WTC11 (cell line): Measurements from ENCODE around the gene DUX4. TPM values are rescaled to one million over a fixed set of nuclear protein-coding genes. Genes with fewer than 3 reads are reported as not detected.
A peak's percentile ranks its signal among the peaks of the same experiment; 100 is the strongest.
"Not testable (repeated sequence)": the region's sequence is repeated elsewhere in the genome, so short reads cannot be mapped to it uniquely, and the experiment has no call there.

Source experiments
- ATAC-seq: fragments of 200-7000 bp; cut with Tn5 transposase; 2 replicates; pipeline ENCODE4 v1.10.0; 2021; ENCODE audit warnings: mild to moderate bottlenecking, moderate library complexity
- Bru-seq: library from RNA; stranded (reverse); fragments of 400-500 nt; gene quantifications from one replicate; lab custom pipeline; 2021; lab: Mats Ljungman, UMichigan
- CTCF ChIA-PET: fragments of 300-600 bp; sonication (Branson Sonifier 250); formaldehyde crosslinking; loops from one replicate; lab custom pipeline; 2021; ENCODE audit warnings: antibody characterized with exemption; lab: Charles Lee
- POLR2A ChIA-PET: fragments of 350-600 bp; sonication (Branson Sonifier 250); formaldehyde crosslinking; loops from one replicate; lab custom pipeline; 2021; ENCODE audit warnings: antibody characterized with exemption; lab: Charles Lee
- DNase-seq: peaks from one replicate; pipeline ENCODE4 v3.0.0; 2021; ENCODE audit warnings: low spot score
- H3K27ac Mint-ChIP-seq: 2 replicates; pipeline ENCODE4 v1.8.0; 2021; ENCODE audit warnings: mixed read lengths
- H3K27me3 Mint-ChIP-seq: 2 replicates; pipeline ENCODE4 v1.8.0; 2021; ENCODE audit warnings: low read depth, mild to moderate bottlenecking, moderate library complexity, mixed read lengths
- H3K36me3 Mint-ChIP-seq: 2 replicates; pipeline ENCODE4 v1.8.0; 2021; ENCODE audit warnings: mixed read lengths
- H3K4me1 Mint-ChIP-seq: 2 replicates; pipeline ENCODE4 v1.8.0; 2022; ENCODE audit warnings: mixed read lengths
- H3K4me3 Mint-ChIP-seq: 2 replicates; pipeline ENCODE4 v1.8.0; 2021; ENCODE audit warnings: mild to moderate bottlenecking, moderate library complexity, mixed read lengths
- H3K9me3 Mint-ChIP-seq: 2 replicates; pipeline ENCODE4 v1.8.0; 2021; ENCODE audit warnings: mixed read lengths
- OVOL2 ChIP-seq: fragments of 250-450 bp; sonication (Bioruptor Pico); IDR thresholded peaks from 2 replicates; pipeline ENCODE4 v1.9.0; 2021; ENCODE audit warnings: mild to moderate bottlenecking, borderline replicate concordance
- ZNF317 ChIP-seq: sonication (generic); formaldehyde crosslinking; IDR thresholded peaks from 2 replicates; pipeline ENCODE4 v1.8.1; 2023; ENCODE audit warnings: low read depth, mild to moderate bottlenecking, moderate library complexity, missing genetic modification reagents, borderline replicate concordance
- long read RNA-seq, 3 experiments: library from RNA in 1 of 3; library from capped mRNA in 1 of 3; library from polyadenylated mRNA in 1 of 3; unstranded in 2 of 3; stranded (forward) in 1 of 3; transcript quantifications; one replicate each; pipeline ENCODE4 v2.0.0, GENCODE V29; 2021
- total RNA-seq: library from RNA; stranded (reverse); gene quantifications from 3 replicates; pipeline ENCODE4 v1.2.3, GENCODE V29; 2021

Gene DUX4
- 0.52 TPM in 1 of 3 replicates, not detected in the others for total RNA-seq
- not detected for Bru-seq, nascent RNA
- long read RNA-seq, experiment 1 = 0 reads
- long read RNA-seq, experiment 2 = 0 reads
- long read RNA-seq, experiment 3 = 0 reads

DNA sequence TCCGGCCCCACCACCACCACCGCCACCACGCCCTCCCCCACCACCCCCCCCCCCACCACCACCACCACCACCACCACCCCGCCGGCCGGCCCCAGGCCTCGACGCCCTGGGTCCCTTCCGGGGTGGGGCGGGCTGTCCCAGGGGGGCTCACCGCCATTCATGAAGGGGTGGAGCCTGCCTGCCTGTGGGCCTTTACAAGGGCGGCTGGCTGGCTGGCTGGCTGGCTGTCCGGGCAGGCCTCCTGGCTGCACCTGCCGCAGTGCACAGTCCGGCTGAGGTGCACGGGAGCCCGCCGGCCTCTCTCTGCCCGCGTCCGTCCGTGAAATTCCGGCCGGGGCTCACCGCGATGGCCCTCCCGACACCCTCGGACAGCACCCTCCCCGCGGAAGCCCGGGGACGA is at the start of gene DUX4:
DUX4 (plus strand) TSS at position 347 of the 400 bp plus-strand sequence; CDS start at position 347, 0 bp downstream.
- TF ChIP-seq ZNF317 (CRISPR knock-in tag) = peak; percentile 34; the same call in 1 of the 2 replicates
- peak; percentile 75; the same call in 1 of the 2 replicates for TF ChIP-seq OVOL2 (CRISPR knock-in tag)
- DNase-seq = peak; percentile 37
- H3K27ac Mint-ChIP-seq, ATAC-seq, H3K4me1 Mint-ChIP-seq, POLR2A ChIA-PET, H3K4me3 Mint-ChIP-seq, H3K36me3 Mint-ChIP-seq, H3K9me3 Mint-ChIP-seq, CTCF ChIA-PET: not testable (repeated sequence)
- peaks cover 12% of the 10 kb centered on the region for H3K27me3 Mint-ChIP-seq

DNA sequence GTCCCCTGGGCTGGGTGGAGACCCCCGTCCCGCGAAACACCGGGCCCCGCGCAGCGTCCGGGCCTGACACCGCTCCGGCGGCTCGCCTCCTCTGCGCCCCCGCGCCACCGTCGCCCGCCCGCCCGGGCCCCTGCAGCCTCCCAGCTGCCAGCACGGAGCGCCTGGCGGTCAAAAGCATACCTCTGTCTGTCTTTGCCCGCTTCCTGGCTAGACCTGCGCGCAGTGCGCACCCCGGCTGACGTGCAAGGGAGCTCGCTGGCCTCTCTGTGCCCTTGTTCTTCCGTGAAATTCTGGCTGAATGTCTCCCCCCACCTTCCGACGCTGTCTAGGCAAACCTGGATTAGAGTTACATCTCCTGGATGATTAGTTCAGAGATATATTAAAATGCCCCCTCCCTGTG is 1.9 kb downstream of the DUX4 start:
- CTCF ChIA-PET, H3K4me1 Mint-ChIP-seq, DNase-seq, H3K27ac Mint-ChIP-seq, ATAC-seq, POLR2A ChIA-PET: not testable (repeated sequence)
- Mint-ChIP-seq H3K4me3 (peak overlapping the region; percentile 22; the same call in 1 of the 2 replicates), H3K36me3 (peaks cover 18% of the 10 kb centered on the region), H3K27me3 (peaks cover 20% of the 10 kb centered on the region), H3K9me3 (peaks cover 13% of the 10 kb centered on the region)

DNA sequence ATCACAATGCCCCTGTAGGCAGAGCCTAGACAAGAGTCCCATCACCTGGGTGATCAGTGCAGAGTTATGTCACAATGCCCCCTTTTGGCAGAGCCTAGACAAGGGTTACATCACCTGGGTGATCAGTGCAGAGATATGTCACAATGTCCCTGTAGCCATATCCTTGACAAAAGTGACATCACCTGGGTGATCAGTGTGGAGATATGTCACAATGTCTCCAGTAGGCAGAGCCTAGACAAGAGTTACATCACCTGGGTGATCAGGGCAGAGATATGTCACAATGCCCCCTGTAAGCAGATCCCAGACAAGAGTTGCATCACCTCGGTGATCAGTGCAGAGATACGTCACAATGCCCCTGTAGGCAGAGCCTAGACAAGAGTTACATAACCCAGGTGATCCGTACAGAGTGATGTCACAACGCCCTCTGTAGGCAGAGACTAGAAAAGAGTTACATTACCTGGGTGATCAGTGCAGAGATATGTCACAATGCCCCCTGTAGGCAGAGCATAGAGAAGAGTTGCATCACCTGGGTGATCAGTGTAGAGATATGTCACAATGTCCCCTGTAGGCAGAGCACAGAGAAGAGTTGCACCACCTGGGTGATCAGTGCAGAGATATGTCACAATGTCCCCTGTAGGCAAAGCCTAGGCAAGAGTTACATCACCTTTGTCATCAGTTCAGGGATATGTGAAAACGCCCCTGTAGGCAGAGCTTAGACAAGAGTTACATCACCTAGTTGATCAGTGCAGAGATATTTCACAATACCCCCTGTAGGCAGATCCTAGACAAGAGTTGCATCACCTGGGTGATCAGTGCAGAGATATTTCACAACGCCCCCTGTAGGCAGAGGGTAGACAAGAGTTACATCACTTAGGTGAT is 4.4 kb downstream of the DUX4 start:
- POLR2A ChIA-PET, H3K27ac Mint-ChIP-seq, CTCF ChIA-PET, ATAC-seq, H3K4me1 Mint-ChIP-seq, H3K4me3 Mint-ChIP-seq: not testable (repeated sequence)
- Mint-ChIP-seq H3K27me3 (peaks cover 23% of the 10 kb centered on the region), H3K9me3 (peaks cover 17% of the 10 kb centered on the region), H3K36me3 (peaks cover 23% of the 10 kb centered on the region)
- peak; percentile 10 for DNase-seq

- DNase-seq, H3K27ac Mint-ChIP-seq, POLR2A ChIA-PET, H3K4me3 Mint-ChIP-seq, H3K4me1 Mint-ChIP-seq, CTCF ChIA-PET, ATAC-seq: not testable (repeated sequence)
- Mint-ChIP-seq H3K9me3 (peaks cover 17% of the 10 kb centered on the region), H3K27me3 (peaks cover 23% of the 10 kb centered on the region), H3K36me3 (peaks cover 23% of the 10 kb centered on the region)
Observed at GRCh38 chr4:190178606-190178990, 5.0 kb downstream of the DUX4 start.

DNA sequence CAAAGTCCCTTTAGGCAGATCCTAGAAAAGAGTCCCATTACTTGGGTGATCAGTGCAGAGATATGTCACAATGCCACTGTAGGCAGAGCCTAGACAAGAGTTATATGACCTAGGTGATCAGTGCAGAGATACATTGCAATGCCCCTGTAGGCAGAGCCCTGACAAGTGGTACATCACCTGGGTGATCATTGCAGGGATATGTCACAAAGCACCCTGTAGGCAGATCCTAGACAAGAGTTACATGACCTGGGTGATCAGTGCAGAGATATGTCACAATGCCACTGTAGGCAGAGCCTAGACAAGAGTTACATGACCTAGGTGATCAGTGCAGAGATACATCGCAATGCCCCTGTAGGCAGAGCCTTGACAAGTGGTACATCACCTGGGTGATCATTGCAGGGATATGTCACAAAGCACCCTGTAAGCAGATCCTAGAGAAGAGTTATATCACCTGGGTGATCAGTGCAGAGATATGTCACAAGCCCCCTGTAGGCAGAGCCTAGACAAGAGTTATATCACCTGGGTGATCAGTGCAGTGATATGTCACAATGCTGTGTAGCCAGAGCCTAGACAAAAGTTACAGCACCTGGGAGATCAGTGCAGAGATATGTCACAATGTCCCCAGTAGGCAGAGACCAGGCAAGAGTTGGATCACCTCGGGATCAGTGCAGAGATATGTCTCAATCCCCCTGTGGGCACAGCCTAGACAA is 5.6 kb downstream of the DUX4 start:
- POLR2A ChIA-PET, H3K4me1 Mint-ChIP-seq, H3K4me3 Mint-ChIP-seq, DNase-seq, CTCF ChIA-PET, ATAC-seq, H3K27ac Mint-ChIP-seq: not testable (repeated sequence)
- peaks cover 23% of the 10 kb centered on the region for H3K36me3 Mint-ChIP-seq
- peaks cover 17% of the 10 kb centered on the region for H3K9me3 Mint-ChIP-seq
- peaks cover 23% of the 10 kb centered on the region for H3K27me3 Mint-ChIP-seq

DNA sequence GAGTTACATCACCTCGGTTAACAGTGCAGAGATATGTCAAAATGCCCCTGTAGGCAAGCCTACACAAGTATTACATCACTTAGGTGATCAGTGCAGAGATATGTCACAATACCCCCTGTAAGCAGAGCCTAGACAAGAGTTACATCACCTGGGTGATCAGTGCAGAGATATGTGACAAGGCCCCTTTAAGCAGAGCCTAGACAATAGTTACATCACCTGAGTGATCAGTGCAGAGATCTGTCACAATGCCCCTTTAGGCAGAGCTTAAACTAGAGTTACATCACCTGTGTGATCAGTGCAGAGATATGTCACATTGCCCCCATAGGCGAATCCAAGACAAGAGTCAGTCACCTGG is 6.1 kb downstream of the DUX4 start:
- H3K27me3 Mint-ChIP-seq = peaks cover 23% of the 10 kb centered on the region
- DNase-seq, H3K27ac Mint-ChIP-seq, ATAC-seq, POLR2A ChIA-PET, H3K4me1 Mint-ChIP-seq, CTCF ChIA-PET, H3K4me3 Mint-ChIP-seq: not testable (repeated sequence)
- peaks cover 17% of the 10 kb centered on the region for H3K9me3 Mint-ChIP-seq
- H3K36me3 Mint-ChIP-seq = peaks cover 23% of the 10 kb centered on the region

GRCh38 chr4:190180947-190181346 is 7.4 kb downstream of the DUX4 start:
- CTCF ChIA-PET, POLR2A ChIA-PET, H3K4me1 Mint-ChIP-seq, H3K27ac Mint-ChIP-seq, H3K4me3 Mint-ChIP-seq, DNase-seq, ATAC-seq: not testable (repeated sequence)
- H3K9me3 Mint-ChIP-seq = peaks cover 13% of the 10 kb centered on the region
- peaks cover 19% of the 10 kb centered on the region for H3K36me3 Mint-ChIP-seq
- peaks cover 18% of the 10 kb centered on the region for H3K27me3 Mint-ChIP-seq

DNA sequence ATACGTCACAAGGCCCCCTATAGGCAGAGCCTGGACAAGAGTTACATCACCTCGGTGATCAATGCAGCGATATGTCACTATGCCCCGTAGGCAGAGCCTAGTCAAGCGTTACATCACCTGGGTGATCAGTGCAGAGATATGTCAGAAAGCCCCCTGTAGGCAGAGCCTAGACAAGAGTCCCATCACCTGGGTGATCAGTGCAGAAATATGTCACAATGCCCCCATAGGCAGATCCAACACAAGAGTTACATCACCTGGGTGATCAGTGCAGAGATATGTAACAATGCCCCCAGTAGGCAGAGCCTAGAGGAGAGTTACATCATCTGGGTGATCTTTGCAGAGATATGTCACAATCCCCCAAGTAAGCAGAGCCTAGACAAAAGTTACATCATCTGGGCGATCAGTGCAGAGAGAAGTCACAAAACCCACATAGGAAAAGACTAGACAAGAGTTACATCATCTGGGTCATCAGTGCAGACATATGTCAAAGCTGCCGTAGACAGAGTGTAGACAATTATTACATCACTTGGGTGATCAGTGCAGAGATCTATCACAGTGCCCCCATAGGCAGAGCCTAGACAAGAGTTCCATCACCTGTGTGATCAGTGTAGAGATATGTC is 8.0 kb downstream of the DUX4 start:
- CTCF ChIA-PET, POLR2A ChIA-PET, H3K4me3 Mint-ChIP-seq, ATAC-seq, H3K27ac Mint-ChIP-seq, H3K4me1 Mint-ChIP-seq: not testable (repeated sequence)
- Mint-ChIP-seq H3K36me3 (peaks cover 15% of the 10 kb centered on the region), H3K9me3 (peaks cover 13% of the 10 kb centered on the region), H3K27me3 (peaks cover 11% of the 10 kb centered on the region)
- peak; percentile 12 for DNase-seq
